NCI-H774 (cell line): ENCODE results near the gene HHAT.

Experiments
- DNase-seq: peaks from one replicate; lab custom pipeline; 2025; lab: John Stamatoyannopoulos, UW

HHAT gene

GRCh38 chr1:210483821-210484220, 155.1 kb downstream of the HHAT start:
- DNase-seq = no peak

- DNase-seq = no peak
Measured at GRCh38 chr1:210487021-210487420, 158.3 kb downstream of the HHAT start.

GRCh38 chr1:210489491-210489890, 160.8 kb downstream of the HHAT start:
- DNase-seq = no peak

GRCh38 chr1:210490781-210491180, 162.1 kb downstream of the HHAT start:
- no peak for DNase-seq

- DNase-seq = no peak
Measured at GRCh38 chr1:210496063-210496462, 167.4 kb downstream of the HHAT start.

GRCh38 chr1:210499956-210500355, 171.3 kb downstream of the HHAT start:
- DNase-seq = no peak

GRCh38 chr1:210500831-210501230, 172.1 kb downstream of the HHAT start:
- no peak for DNase-seq

- no peak for DNase-seq
Measured at GRCh38 chr1:210504286-210504685, 175.6 kb downstream of the HHAT start.

GRCh38 chr1:210505601-210506496, 177.1 kb downstream of the HHAT start:
- DNase-seq = no peak

- DNase-seq = no peak
Measured at GRCh38 chr1:210506689-210507088, 178.0 kb downstream of the HHAT start.

GRCh38 chr1:210516092-210516656, 187.5 kb downstream of the HHAT start:
- DNase-seq = no peak

GRCh38 chr1:210516697-210517459, 188.2 kb downstream of the HHAT start:
- no peak for DNase-seq

GRCh38 chr1:210523830-210524229, 195.1 kb downstream of the HHAT start:
- no peak for DNase-seq

GRCh38 chr1:210525716-210526454, 197.2 kb downstream of the HHAT start:
- DNase-seq = no peak

GRCh38 chr1:210527091-210527490, 198.4 kb downstream of the HHAT start:
- no peak for DNase-seq

- no peak for DNase-seq
Measured at GRCh38 chr1:210531475-210532222, 202.9 kb downstream of the HHAT start.

GRCh38 chr1:210532223-210532598, 203.5 kb downstream of the HHAT start:
- DNase-seq = no peak

GRCh38 chr1:210535761-210536160, 207.1 kb downstream of the HHAT start:
- no peak for DNase-seq

- DNase-seq = no peak
Measured at GRCh38 chr1:210536254-210536961, 207.7 kb downstream of the HHAT start.

GRCh38 chr1:210540288-210540687, 211.6 kb downstream of the HHAT start:
- DNase-seq = no peak
